ENCODE data around the gene CFP.

- TF ChIP-seq CTCF (IDR thresholded peaks at IDR 0.05): no peak
- no peak for TF ChIP-seq POLR2A (IDR thresholded peaks at IDR 0.05)
Measured at GRCh38 chrX:47651043-47651905, 21.5 kb upstream of the CFP start.

All from esophagus squamous epithelium (tissue), 4 donors.